HG02571 (cell line): ENCODE data around the gene RPS6KL1.

Source experiments
- ATAC-seq: cut with Tn5 transposase; IDR thresholded peaks from one replicate; pipeline ENCODE4 v1.9.1; 2021; ENCODE audit warnings: mild to moderate bottlenecking, moderate library complexity; ENCODE audit not compliant: unreplicated experiment

Gene RPS6KL1

GRCh38 chr14:74912801-74913200, 10.3 kb downstream of the RPS6KL1 start:
- no peak for ATAC-seq

GRCh38 chr14:74912111-74912510, 10.9 kb downstream of the RPS6KL1 start:
- no peak for ATAC-seq

- no peak for ATAC-seq
Measured at GRCh38 chr14:74911704-74912103, 11.4 kb downstream of the RPS6KL1 start.

- no peak for ATAC-seq
Measured at GRCh38 chr14:74911221-74911620, 11.8 kb downstream of the RPS6KL1 start.

- no peak for ATAC-seq
Measured at GRCh38 chr14:74910556-74910955, 12.5 kb downstream of the RPS6KL1 start.

- ATAC-seq, result no peak
Measured at GRCh38 chr14:74909911-74910310, 13.1 kb downstream of the RPS6KL1 start.

GRCh38 chr14:74909501-74909900, 13.6 kb downstream of the RPS6KL1 start:
- ATAC-seq, result no peak

- ATAC-seq, result no peak
Measured at GRCh38 chr14:74908861-74909341, 14.2 kb downstream of the RPS6KL1 start.

GRCh38 chr14:74907744-74908143, 15.3 kb downstream of the RPS6KL1 start:
- ATAC-seq, result no peak

GRCh38 chr14:74906925-74907521, 16.0 kb downstream of the RPS6KL1 start:
- no peak for ATAC-seq

- ATAC-seq, result no peak
Measured at GRCh38 chr14:74905595-74906142, 17.4 kb downstream of the RPS6KL1 start.

- ATAC-seq, result no peak
Measured at GRCh38 chr14:74904635-74905503, 18.2 kb downstream of the RPS6KL1 start.

GRCh38 chr14:74902941-74903705, 19.9 kb downstream of the RPS6KL1 start:
- no peak for ATAC-seq

- no peak for ATAC-seq
Measured at GRCh38 chr14:74898694-74899093, 24.4 kb downstream of the RPS6KL1 start.

- no peak for ATAC-seq
Measured at GRCh38 chr14:74898083-74898482, 25.0 kb downstream of the RPS6KL1 start.

- ATAC-seq, result no peak
Measured at GRCh38 chr14:74897642-74898041, 25.4 kb downstream of the RPS6KL1 start.

- no peak for ATAC-seq
Measured at GRCh38 chr14:74896400-74896799, 26.7 kb downstream of the RPS6KL1 start.

- ATAC-seq, result no peak
Measured at GRCh38 chr14:74893614-74894091, 29.4 kb downstream of the RPS6KL1 start.

- no peak for ATAC-seq
Measured at GRCh38 chr14:74892745-74893144, 30.3 kb downstream of the RPS6KL1 start.

GRCh38 chr14:74891870-74892269, 31.2 kb downstream of the RPS6KL1 start:
- ATAC-seq, result no peak

GRCh38 chr14:74890262-74890661, 32.8 kb downstream of the RPS6KL1 start:
- ATAC-seq, result no peak
